ENCODE data around the gene FAN1. TPM values are rescaled to one million over a fixed set of nuclear protein-coding genes. Genes with fewer than 3 reads are reported as not detected.

Gene FAN1
- total RNA-seq, 1 donor from 2014 or later, result 25.3 TPM

GRCh38 chr15:30895461-30896210 is 8.1 kb upstream of the FAN1 start:
- Histone ChIP-seq H3K4me1 (no peaks in the 10 kb centered on the region), H3K36me3 (no peaks in the 10 kb centered on the region), H3K27ac (replicated peaks) (no peak overlapping the region), H3K27me3 (ENCODE audit: low read depth) (peaks cover 7% of the 10 kb centered on the region), H3K9me3 (replicated peaks) (no peaks in the 10 kb centered on the region), H3K4me3 (no peak overlapping the region)
- TF ChIP-seq CTCF (IDR thresholded peaks at IDR 0.05; ENCODE audit: borderline replicate concordance), result no peak
- DNase-seq, result no peak
- intact Hi-C loops (cut with micrococcal nuclease), result no loop called here

- Histone ChIP-seq H3K27ac (replicated peaks) (no peak overlapping the region), H3K9me3 (replicated peaks) (no peaks in the 10 kb centered on the region), H3K36me3 (no peaks in the 10 kb centered on the region), H3K4me1 (no peaks in the 10 kb centered on the region), H3K27me3 (ENCODE audit: low read depth) (peaks cover 7% of the 10 kb centered on the region), H3K4me3 (no peak overlapping the region)
- DNase-seq, result no peak
- intact Hi-C loops (cut with micrococcal nuclease), result no loop called here
- no peak for TF ChIP-seq CTCF (IDR thresholded peaks at IDR 0.05; ENCODE audit: borderline replicate concordance)
These were observed 7.5 kb upstream of the FAN1 start for GRCh38 chr15:30896211-30896606.

GRCh38 chr15:30901889-30902288 is 1.8 kb upstream of the FAN1 start:
- no peak for DNase-seq
- no peaks in the 10 kb centered on the region for H3K36me3 ChIP-seq
- no peaks in the 10 kb centered on the region for H3K9me3 ChIP-seq (replicated peaks)
- intact Hi-C loops (cut with micrococcal nuclease), result no loop called here
- peaks cover 36% of the 10 kb centered on the region for H3K4me1 ChIP-seq
- no peak for TF ChIP-seq CTCF (IDR thresholded peaks at IDR 0.05; ENCODE audit: borderline replicate concordance)
- H3K27ac ChIP-seq (replicated peaks), result no peak overlapping the region
- no peak overlapping the region for H3K4me3 ChIP-seq
- H3K27me3 ChIP-seq (ENCODE audit: low read depth), result no peaks in the 10 kb centered on the region

DNA sequence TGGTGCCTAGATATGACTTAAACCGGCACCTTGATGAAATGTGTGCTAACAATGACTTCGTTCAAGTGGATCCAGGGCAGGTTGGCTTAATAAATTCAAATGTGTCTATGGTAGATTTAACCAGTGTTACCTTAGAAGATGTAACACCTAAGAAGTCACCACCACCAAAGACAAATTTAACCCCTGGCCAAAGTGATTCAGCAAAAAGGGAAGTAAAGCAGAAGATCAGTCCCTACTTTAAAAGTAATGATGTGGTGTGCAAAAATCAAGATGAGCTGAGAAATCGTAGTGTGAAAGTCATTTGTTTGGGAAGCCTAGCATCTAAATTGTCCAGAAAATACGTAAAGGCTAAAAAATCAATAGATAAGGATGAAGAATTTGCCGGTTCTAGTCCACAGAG is 1.1 kb downstream of the FAN1 start:
- Histone ChIP-seq H3K27ac (replicated peaks) (no peak overlapping the region), H3K4me1 (peaks cover 36% of the 10 kb centered on the region), H3K4me3 (peak overlapping the region; percentile 76), H3K9me3 (replicated peaks) (no peaks in the 10 kb centered on the region), H3K36me3 (peaks cover 19% of the 10 kb centered on the region), H3K27me3 (ENCODE audit: low read depth) (no peaks in the 10 kb centered on the region)
- no peak for TF ChIP-seq CTCF (IDR thresholded peaks at IDR 0.05; ENCODE audit: borderline replicate concordance)
- no peak for DNase-seq
- intact Hi-C loops (cut with micrococcal nuclease), result no loop called here

DNA sequence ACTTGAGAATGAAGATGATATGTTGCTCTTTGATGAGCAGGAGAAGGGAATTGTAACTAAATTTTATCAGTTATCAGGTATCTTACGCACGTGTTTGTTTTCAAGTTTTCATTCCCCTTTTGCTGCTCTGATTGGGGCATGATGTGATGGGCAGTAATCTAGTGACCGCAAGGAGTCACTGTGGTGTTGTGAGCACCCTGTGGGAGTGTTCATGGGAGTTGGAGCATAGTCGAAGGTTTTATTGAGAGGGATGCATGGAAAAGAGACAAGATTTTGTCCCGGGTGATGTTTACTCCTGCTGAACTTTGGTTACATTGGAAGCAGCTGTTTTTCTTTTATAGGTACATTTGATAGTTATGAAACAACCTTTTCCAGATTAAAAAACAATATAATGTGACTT is 2.1 kb downstream of the FAN1 start:
- no peak overlapping the region for H3K4me3 ChIP-seq
- H3K4me1 ChIP-seq, result peaks cover 36% of the 10 kb centered on the region
- intact Hi-C loops (cut with micrococcal nuclease), result no loop called here
- no peak for DNase-seq
- no peak overlapping the region for H3K27ac ChIP-seq (replicated peaks)
- H3K27me3 ChIP-seq (ENCODE audit: low read depth), result no peaks in the 10 kb centered on the region
- no peaks in the 10 kb centered on the region for H3K9me3 ChIP-seq (replicated peaks)
- H3K36me3 ChIP-seq, result peaks cover 29% of the 10 kb centered on the region
- peak; percentile 26 for TF ChIP-seq CTCF (IDR thresholded peaks at IDR 0.05; ENCODE audit: borderline replicate concordance)
